Duodenal mucosa (tissue), 2 donors: ENCODE measurements around the gene ATF5.
"Not testable (repeated sequence)": the region's sequence is repeated elsewhere in the genome, so short reads cannot be mapped to it uniquely, and the experiment has no call there.

Experiments
- H3K27ac ChIP-seq: one replicate; pipeline ENCODE4 v1.7.0; 2013; ENCODE audit warnings: low read depth, low read length
- H3K27me3 ChIP-seq, 2 donors: one replicate each; pipeline ENCODE4 v1.7.0; 2013; ENCODE audit warnings: low read length in 2 of 2, control low read depth in 1 of 2; ENCODE audit not compliant: insufficient read depth in 2 of 2, control insufficient read depth in 1 of 2
- H3K36me3 ChIP-seq, 2 donors: one replicate each; pipeline ENCODE4 v1.7.0; 2013; ENCODE audit warnings: low read length in 2 of 2, control low read depth in 1 of 2; ENCODE audit not compliant: insufficient read depth in 2 of 2, control insufficient read depth in 1 of 2
- H3K4me1 ChIP-seq, 2 donors: one replicate each; pipeline ENCODE4 v1.7.0; 2013; ENCODE audit warnings: low read length in 2 of 2, control low read depth in 1 of 2; ENCODE audit not compliant: insufficient read depth in 2 of 2, control insufficient read depth in 1 of 2
- H3K4me3 ChIP-seq, 2 donors: one replicate each; pipeline ENCODE4 v1.7.0; 2013; ENCODE audit warnings: low read length in 2 of 2, low read depth in 1 of 2
- H3K9ac ChIP-seq, 2 donors: one replicate each; pipeline ENCODE4 v1.7.0; 2013; ENCODE audit warnings: low read length in 2 of 2, low read depth in 1 of 2
- H3K9me3 ChIP-seq, 2 donors: one replicate each; pipeline ENCODE4 v1.7.0; 2013; ENCODE audit warnings: low read length in 2 of 2, control low read depth in 1 of 2; ENCODE audit not compliant: control insufficient read depth in 1 of 2

Gene ATF5

DNA sequence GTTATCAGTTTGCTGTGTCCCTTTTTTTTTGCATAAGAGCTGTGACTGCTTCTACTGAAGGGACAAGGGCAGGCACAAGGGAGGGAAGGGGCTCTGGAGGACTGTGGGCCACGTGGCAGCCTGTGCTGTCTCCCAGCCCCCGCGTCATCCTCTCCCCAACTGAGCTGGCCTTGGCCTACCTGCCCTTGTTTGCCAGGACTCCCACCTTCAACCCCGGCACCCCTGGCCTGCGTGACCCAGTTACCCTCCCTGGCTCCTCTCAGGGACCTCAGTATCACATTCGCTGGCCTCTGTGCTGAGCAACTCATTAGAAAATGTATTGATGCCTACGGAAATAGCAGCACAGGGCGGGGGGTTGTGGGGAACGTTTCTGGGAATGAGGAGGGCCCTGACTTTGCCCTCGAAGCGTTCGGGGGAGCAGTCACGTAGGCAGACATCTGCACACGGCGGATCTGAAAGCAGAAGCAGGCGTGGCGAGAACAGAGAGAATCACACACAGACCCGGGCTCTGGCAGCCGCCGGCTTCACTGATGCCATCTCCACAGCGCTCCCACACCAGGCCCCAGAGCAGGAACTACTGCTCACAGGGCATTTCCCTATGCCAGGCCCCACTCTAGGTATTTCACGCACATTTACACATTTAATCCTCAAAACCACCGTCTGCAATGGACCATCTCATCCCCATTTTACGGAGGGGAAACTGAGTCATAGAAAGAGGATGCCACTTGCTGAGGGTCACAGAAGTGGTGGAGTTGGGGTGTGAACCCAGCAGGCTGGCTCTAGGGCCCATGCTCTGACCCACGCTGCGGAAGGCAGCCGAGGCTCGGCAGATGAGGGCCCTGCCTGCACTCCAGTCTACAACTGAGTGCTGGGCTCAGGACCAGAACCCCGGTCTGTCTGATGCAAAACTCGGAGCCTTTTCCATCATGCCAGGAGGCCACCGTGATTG, 5.7 kb upstream of the ATF5 start:
- no peak overlapping the region for H3K4me3 ChIP-seq
- H3K9ac ChIP-seq = no peak overlapping the region
- no peaks in the 10 kb centered on the region for H3K27me3 ChIP-seq
- no peaks in the 10 kb centered on the region for H3K9me3 ChIP-seq
- H3K4me1 ChIP-seq = peaks cover 11 to 13% of the 10 kb centered on the region in 2 donors
- peaks cover 26 to 69% of the 10 kb centered on the region in 2 donors for H3K36me3 ChIP-seq
- H3K27ac ChIP-seq = no peak overlapping the region

DNA sequence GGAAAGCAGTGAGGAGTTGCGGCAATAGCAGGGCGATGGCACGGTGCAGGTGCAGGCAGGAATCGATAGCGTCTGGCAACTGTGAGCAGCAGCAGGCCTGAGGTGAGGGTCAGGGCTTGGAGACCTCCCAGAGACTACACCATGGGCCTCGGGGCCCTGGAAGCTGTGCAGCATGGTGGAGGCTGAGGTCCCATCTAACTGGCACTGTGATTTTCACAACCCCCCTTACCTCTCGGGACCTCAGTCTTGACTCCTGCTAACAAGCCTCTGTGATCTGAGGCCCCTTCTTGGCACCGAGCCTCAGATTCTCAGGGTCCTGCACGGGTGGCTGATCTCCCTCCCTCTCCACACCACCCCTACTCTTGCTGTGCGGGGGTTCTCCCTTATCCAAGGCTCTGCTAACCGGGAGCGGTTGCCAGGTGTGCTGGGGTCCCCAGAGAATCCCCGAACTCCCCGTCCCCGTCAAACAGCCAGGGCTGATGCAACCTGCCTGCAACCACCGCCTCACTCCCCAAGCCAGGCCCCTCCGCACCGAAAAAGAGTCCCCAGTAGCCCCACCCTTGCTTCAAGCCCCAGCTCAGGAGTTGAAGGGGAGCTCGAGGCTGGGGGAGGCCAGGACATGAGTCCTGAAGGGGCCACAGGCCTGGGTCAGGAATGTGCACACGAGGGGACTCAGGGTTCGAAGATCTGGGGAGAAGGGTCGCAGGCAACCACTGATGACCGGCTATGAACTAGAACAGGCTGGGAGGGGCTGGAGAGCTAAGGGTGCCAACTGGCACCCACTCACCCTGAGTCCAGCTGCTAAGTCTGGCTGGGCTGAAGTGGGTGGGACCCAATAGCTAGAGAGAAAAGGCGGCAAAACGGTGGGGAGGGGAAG, 4.8 kb upstream of the ATF5 start:
- Histone ChIP-seq H3K36me3 (peaks cover 26 to 67% of the 10 kb centered on the region in 2 donors), H3K4me1 (peaks cover 11 to 13% of the 10 kb centered on the region in 2 donors), H3K9ac (no peak overlapping the region), H3K27ac (no peak overlapping the region), H3K4me3 (no peak overlapping the region), H3K27me3 (no peaks in the 10 kb centered on the region), H3K9me3 (no peaks in the 10 kb centered on the region)

DNA sequence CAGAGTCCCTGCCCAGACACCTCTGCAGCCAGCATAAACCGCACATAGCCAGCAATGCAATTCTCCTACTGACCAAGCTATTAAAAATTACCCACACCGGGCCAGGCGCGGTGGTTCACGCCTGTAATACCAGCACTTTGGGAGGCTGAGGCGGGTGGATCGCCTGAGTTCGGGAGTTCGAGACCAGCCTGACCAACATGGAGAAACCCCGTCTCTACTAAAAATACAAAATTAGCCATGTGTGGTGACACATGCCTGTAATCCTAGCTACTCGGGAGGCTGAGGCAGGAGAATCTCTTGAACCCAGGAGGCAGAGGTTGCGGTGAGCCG, 4.2 kb upstream of the ATF5 start:
- H3K4me1 ChIP-seq = peaks cover 11 to 13% of the 10 kb centered on the region in 2 donors
- H3K9ac ChIP-seq, H3K9me3 ChIP-seq, H3K4me3 ChIP-seq, H3K27me3 ChIP-seq, H3K27ac ChIP-seq: not testable (repeated sequence)
- H3K36me3 ChIP-seq = peaks cover 26 to 66% of the 10 kb centered on the region in 2 donors

DNA sequence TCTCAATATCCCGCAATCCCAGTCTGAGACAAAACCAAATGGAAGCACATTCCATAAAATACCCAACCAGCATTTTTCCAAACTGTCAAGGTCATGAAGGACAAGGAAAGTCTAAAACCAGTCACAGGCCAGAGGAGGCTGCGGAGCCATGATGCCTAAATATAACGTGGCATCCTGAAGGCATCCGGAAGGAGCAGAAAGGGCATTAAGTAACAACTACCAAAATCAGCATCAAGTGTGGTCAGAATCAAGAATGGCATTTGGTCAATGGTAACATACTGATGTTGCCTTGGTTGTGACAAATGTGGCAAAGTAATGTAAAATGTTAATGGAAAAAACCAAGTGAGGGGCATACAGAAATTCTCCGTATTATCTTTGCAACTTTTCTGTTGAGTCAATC, 3.5 kb upstream of the ATF5 start:
- H3K27ac ChIP-seq = no peak overlapping the region
- H3K9ac ChIP-seq = no peak overlapping the region
- H3K27me3 ChIP-seq = no peaks in the 10 kb centered on the region
- peaks cover 26 to 62% of the 10 kb centered on the region in 2 donors for H3K36me3 ChIP-seq
- no peak overlapping the region for H3K4me3 ChIP-seq
- no peaks in the 10 kb centered on the region for H3K9me3 ChIP-seq
- peaks cover 11 to 13% of the 10 kb centered on the region in 2 donors for H3K4me1 ChIP-seq

DNA sequence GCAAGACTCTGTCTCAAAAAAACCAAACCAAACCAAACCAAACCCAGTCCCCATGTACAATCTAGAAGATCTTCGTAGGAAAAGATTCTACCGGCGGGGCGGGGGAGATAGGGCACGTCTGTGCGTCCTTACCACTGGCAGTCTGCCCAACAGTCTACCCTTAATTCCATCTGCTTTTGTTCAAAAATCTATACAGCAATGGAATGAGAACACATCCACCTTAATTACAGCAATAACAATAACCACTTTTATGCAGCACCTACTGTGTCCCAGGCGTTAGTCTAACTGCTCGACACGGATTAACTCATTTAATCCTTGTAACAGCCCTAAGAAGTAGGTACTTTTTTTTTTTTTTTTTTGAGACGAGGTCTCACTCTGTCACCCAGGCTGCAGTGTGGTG, 2.5 kb upstream of the ATF5 start:
- Histone ChIP-seq H3K27me3 (no peaks in the 10 kb centered on the region), H3K27ac (no peak overlapping the region), H3K4me1 (peaks cover 11 to 13% of the 10 kb centered on the region in 2 donors), H3K36me3 (peaks cover 26 to 57% of the 10 kb centered on the region in 2 donors), H3K4me3 (no peak overlapping the region), H3K9me3 (no peaks in the 10 kb centered on the region), H3K9ac (no peak overlapping the region)

DNA sequence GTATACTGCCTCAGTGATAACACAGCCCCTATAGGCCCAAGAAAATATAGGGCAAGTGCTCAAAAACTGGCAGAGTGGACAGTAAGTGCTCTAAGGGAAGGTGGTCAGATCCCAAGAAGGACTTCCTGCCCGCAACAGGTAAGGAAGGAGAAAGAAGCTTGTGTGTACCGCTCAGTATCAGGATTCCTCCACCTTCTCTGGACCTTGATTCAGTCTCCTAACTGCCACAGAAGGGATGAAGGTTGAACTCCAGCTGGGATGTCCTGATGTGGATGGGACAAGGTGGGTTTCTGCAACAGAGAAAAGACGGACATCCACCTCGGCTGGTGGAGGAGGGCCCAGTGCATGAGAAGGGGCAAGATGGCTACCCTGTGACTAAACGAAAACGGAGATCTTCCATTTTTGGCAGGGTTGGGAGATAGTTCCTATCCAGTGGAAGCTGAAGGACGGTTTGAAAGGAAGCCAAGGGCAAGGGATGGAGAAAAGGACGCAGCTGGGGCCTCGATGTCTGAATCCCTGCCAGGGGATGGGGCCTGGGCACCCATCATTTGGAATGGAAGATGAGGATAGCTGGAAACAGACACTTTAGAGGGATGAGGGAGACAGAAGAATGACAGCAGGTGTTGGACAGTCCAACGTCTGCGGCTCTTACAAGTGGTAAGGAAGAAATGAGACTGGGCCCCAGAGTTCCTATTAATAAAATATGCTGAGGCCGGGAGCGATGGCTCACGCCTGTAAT, 1.3 kb upstream of the ATF5 start:
- no peaks in the 10 kb centered on the region for H3K9me3 ChIP-seq
- H3K9ac ChIP-seq = peak overlapping the region; percentile 27 to 49
- no peaks in the 10 kb centered on the region for H3K27me3 ChIP-seq
- peaks cover 11 to 13% of the 10 kb centered on the region in 2 donors for H3K4me1 ChIP-seq
- no peak overlapping the region for H3K27ac ChIP-seq
- peak overlapping the region; percentile 46 to 98 for H3K4me3 ChIP-seq
- peaks cover 23 to 47% of the 10 kb centered on the region in 2 donors for H3K36me3 ChIP-seq

DNA sequence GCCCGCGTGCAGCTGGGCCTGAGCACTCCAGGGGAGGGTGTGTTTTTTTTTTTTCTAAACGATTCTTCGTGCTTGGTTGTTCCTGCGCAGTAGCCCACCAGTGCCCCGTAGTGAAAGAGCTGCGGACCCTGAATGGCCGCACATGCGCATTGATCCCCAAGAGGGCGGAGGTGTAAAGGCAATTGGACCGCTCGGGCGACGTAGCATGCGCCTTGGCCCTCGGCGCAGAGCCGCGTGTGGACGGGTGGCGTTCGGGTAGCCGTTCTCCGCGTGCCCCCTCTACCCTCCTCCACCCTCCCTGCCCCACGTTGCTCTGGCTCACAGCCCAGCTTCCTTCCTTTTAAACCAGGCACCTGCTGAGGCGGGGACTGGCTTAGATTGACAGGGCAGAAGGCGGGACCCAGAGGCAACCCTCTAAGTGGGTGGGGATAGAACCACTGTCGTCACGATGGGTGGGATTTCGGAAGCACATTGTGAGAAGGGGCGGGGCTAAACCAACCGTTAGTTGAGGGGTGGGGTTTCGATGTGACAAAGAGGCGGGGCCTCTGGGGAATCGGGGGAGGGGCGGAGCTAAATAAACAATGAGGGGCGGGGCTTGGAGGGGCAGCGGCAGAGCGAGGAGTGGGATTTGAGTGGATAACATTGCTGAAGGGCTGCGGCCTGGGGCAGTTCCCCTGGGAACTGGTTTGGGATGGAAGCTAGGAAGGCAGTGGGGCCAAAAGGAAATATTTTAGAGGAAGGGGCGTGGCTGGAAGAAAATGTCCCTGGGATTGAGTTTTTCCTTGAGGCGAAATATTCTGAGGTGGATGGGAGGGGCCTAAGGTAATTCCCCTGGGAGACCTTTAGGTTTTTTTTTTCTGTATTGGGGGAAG, 842 bp downstream of the ATF5 start:
- Histone ChIP-seq H3K27me3 (no peaks in the 10 kb centered on the region), H3K4me1 (peaks cover 11 to 13% of the 10 kb centered on the region in 2 donors), H3K9me3 (no peaks in the 10 kb centered on the region), H3K36me3 (peaks cover 16 to 26% of the 10 kb centered on the region in 2 donors), H3K27ac (peak overlapping the region; percentile 90), H3K9ac (peak overlapping the region; percentile 81 to 98), H3K4me3 (peak overlapping the region; percentile 83 to 98)

DNA sequence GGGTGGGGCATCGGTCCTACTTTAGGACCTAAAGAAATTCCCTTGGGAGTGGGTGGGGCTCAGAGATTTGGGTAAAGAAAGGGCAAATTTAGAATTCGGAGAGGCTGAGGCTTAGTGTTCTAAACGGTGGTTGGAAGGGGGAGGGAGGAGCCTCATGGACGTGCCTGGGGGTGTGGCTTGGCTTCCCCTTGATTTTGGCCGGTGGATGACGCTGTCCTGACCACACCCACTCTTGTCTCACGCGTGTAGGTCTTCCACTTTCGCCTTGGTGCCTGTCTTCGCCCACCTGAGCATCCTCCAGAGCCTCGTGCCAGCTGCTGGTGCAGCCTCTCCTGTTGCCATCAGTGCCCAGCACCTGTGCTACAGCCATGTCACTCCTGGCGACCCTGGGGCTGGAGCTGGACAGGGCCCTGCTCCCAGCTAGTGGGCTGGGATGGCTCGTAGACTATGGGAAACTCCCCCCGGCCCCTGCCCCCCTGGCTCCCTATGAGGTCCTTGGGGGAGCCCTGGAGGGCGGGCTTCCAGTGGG, 1.5 kb downstream of the ATF5 start:
- no peaks in the 10 kb centered on the region for H3K27me3 ChIP-seq
- H3K27ac ChIP-seq = no peak overlapping the region
- H3K4me3 ChIP-seq = peak overlapping the region; percentile 83 to 98
- H3K9ac ChIP-seq = no peak overlapping the region
- no peaks in the 10 kb centered on the region for H3K9me3 ChIP-seq
- peaks cover 11 to 13% of the 10 kb centered on the region in 2 donors for H3K4me1 ChIP-seq
- H3K36me3 ChIP-seq = peaks cover 12 to 23% of the 10 kb centered on the region in 2 donors
